GM12878 (cell line): Measurements from ENCODE around the gene TACR1. TPM values are rescaled to one million over a fixed set of nuclear protein-coding genes. Genes with fewer than 3 reads are reported as not detected.

Source experiments
- ATAC-seq: fragments of 200-7000 bp; cut with Tn5 transposase; 3 replicates; pipeline ENCODE4 v1.9.1; 2020; ENCODE audit warnings: mild to moderate bottlenecking, moderate library complexity
- BruUV-seq: library from RNA; stranded (reverse); fragments of 400-500 nt; replicated peaks from 2 replicates; lab custom pipeline; 2021; lab: Mats Ljungman, UMichigan
- CTCF ChIA-PET: fragments of 300-600 bp; sonication (Branson Sonifier 250); formaldehyde crosslinking; extraction: SDS; loops from one replicate; lab custom pipeline; 2021; ENCODE audit warnings: inconsistent platforms; lab: Yijun Ruan, JAX
- POLR2A ChIA-PET: fragments of 350-600 bp; formaldehyde crosslinking; extraction: SDS; loops from one replicate; lab custom pipeline; 2021; ENCODE audit warnings: inconsistent platforms; lab: Charles Lee
- RAD21 ChIA-PET: fragments of 300-600 bp; sonication (Branson Sonifier 250); formaldehyde crosslinking; loops from one replicate; lab custom pipeline; 2023; ENCODE audit warnings: antibody characterized with exemption; ENCODE audit not compliant: unreplicated experiment; lab: Charles Lee
- SMC1A ChIA-PET: fragments of 300-600 bp; sonication (Branson Sonifier 250); formaldehyde crosslinking; loops from one replicate; lab custom pipeline; 2023; ENCODE audit not compliant: unreplicated experiment, uncharacterized antibody; lab: Charles Lee
- DNase-seq: peaks from one replicate; pipeline ENCODE4 v3.0.0-alpha.2; 2011; ENCODE audit warnings: low read depth, low spot score
- FAIRE-seq: peaks from 3 replicates; lab custom pipeline; 2011; peaks lifted over from hg19 to GRCh38; lab: Jason Lieb, UNC
- H2AFZ ChIP-seq: 2 replicates; pipeline ENCODE4 v1.6.0; 2011; ENCODE audit warnings: low read depth, low read length, control low read depth; ENCODE audit not compliant: control insufficient read depth
- H3K27ac ChIP-seq: 2 replicates; pipeline ENCODE4 v1.5.1; 2011; ENCODE audit warnings: control low read depth; ENCODE audit not compliant: control insufficient read depth, insufficient read depth
- H3K27me3 ChIP-seq, 2 experiments: replicated peaks in 1 of 2; 2 replicates each; pipeline versions ENCODE4 v1.6.0 to v1.6.1; 2011; ENCODE audit warnings: low read length in 1 of 2; ENCODE audit not compliant: control insufficient read depth in 2 of 2, insufficient read depth in 2 of 2
- H3K36me3 ChIP-seq, 2 experiments: 2 replicates each; pipeline ENCODE4 v1.5.1; 2011; ENCODE audit warnings: low read length in 1 of 2; ENCODE audit not compliant: control insufficient read depth in 2 of 2, insufficient read depth in 2 of 2
- H3K4me1 ChIP-seq: 2 replicates; pipeline ENCODE4 v1.6.1; 2011; ENCODE audit warnings: mild to moderate bottlenecking, low read length, moderate library complexity, mixed read lengths; ENCODE audit not compliant: control insufficient read depth, insufficient read depth
- H3K4me2 ChIP-seq: 2 replicates; pipeline ENCODE4 v1.6.0; 2011; ENCODE audit warnings: control low read depth; ENCODE audit not compliant: control insufficient read depth, insufficient read depth
- H3K4me3 ChIP-seq: fragments of 200-600 bp; sonication (generic); 2 replicates; pipeline ENCODE4 v1.5.1; 2016
- H3K79me2 ChIP-seq: 2 replicates; pipeline ENCODE4 v1.6.0; 2011; ENCODE audit warnings: low read length; ENCODE audit not compliant: control insufficient read depth, insufficient read depth
- H3K9ac ChIP-seq: 2 replicates; pipeline ENCODE4 v1.8.0; 2011; ENCODE audit warnings: low read length, control low read depth, mixed read lengths; ENCODE audit not compliant: control insufficient read depth, insufficient read depth
- H3K9me3 ChIP-seq: replicated peaks from 3 replicates; pipeline ENCODE4 v1.5.1; 2011; ENCODE audit warnings: mild to moderate bottlenecking, low read length; ENCODE audit not compliant: control insufficient read depth, insufficient read depth
- H4K20me1 ChIP-seq: 2 replicates; pipeline ENCODE4 v1.6.0; 2011; ENCODE audit not compliant: control insufficient read depth, insufficient read depth
- BRCA1 ChIP-seq: IDR thresholded peaks from 2 replicates; pipeline ENCODE4 v1.6.1; 2011; ENCODE audit warnings: low read depth, low read length, improper control_type of control experiment
- CHD4 ChIP-seq: fragments of 200-600 bp; sonication (generic); IDR thresholded peaks from 2 replicates; pipeline ENCODE4 v1.6.1; 2016; ENCODE audit warnings: mild to moderate bottlenecking
- GABPA ChIP-seq: IDR thresholded peaks from 2 replicates; pipeline ENCODE4 v1.6.1; 2014; ENCODE audit warnings: antibody characterized with exemption, low read depth, mild to moderate bottlenecking, inconsistent platforms
- HSF1 ChIP-seq: fragments of 150-350 bp; IDR thresholded peaks from 2 replicates; pipeline ENCODE4 v1.6.1; 2014; ENCODE audit warnings: mild to moderate bottlenecking, low read depth, low read length
- IRF3 ChIP-seq: fragments of 450-650 bp; IDR thresholded peaks from 2 replicates; pipeline ENCODE4 v1.6.1; 2014; ENCODE audit warnings: mild to moderate bottlenecking
- JUNB ChIP-seq: IDR thresholded peaks from 2 replicates; pipeline ENCODE4 v1.6.1; 2016; ENCODE audit warnings: antibody characterized with exemption, mild to moderate bottlenecking
- NR2C2 ChIP-seq: IDR thresholded peaks from 2 replicates; pipeline ENCODE4 v1.6.1; 2011; ENCODE audit warnings: borderline replicate concordance, low read depth; ENCODE audit not compliant: control insufficient read depth, insufficient read length
- POLR2A ChIP-seq: IDR thresholded peaks from 2 replicates; pipeline ENCODE4 v1.6.1; 2011; ENCODE audit warnings: low read depth, mild to moderate bottlenecking, low read length
- TAF1 ChIP-seq: IDR thresholded peaks from 2 replicates; pipeline ENCODE4 v1.6.1; 2011; ENCODE audit warnings: mild to moderate bottlenecking, low read depth, low read length, borderline replicate concordance
- ZNF24 ChIP-seq: fragments of 450-650 bp; IDR thresholded peaks from 2 replicates; pipeline ENCODE4 v1.6.1; 2017; ENCODE audit warnings: antibody characterized with exemption, mild to moderate bottlenecking
- WGBS: methylation state at CpG from one replicate; pipeline ENCODE4 v1.1.6; 2016; ENCODE audit warnings: low lambda C conversion rate; ENCODE audit not compliant: insufficient replicate concordance, insufficient coverage; ENCODE audit errors: missing lambda C conversion rate; 5-methylcytosine and 5-hydroxymethylcytosine counted together
- in situ Hi-C: fragments of 300-500 bp; cut with MboI; formaldehyde crosslinking; loops from 9 replicates; pipeline ENCODE4 v1.14.3; 2018; ENCODE audit warnings: mixed read lengths
- intact Hi-C: fragments of 100-400 bp; cut with micrococcal nuclease; formaldehyde crosslinking; loops from one replicate; pipeline ENCODE4 v1.14.2; 2022; ENCODE audit not compliant: unreplicated experiment
- polyA plus RNA-seq, 11 experiments: library from polyadenylated mRNA; depleted of rRNA in 4 of 11; unstranded in 6 of 11; stranded (reverse) in 5 of 11; fragments of >200 nt; fragmentation: Nextera tagmentation in 4 of 11; fragmentation: Illumina TruSeq in 1 of 11; extraction: Ambion mirVana in 4 of 11; extraction: Trizol in 1 of 11; gene quantifications; 1 replicate in 1 of 11; 2 replicates in 10 of 11; pipeline versions ENCODE4 v1.2.1 to v1.2.3, GENCODE V29; 2011 to 2016; ENCODE audit warnings: inconsistent platforms in 2 of 11, missing spikeins in 2 of 11, low read depth in 1 of 11
- total RNA-seq, 4 experiments: library from RNA; depleted of rRNA in 3 of 4; stranded (reverse); fragments of >200 nt in 3 of 4; fragmentation: Illumina TruSeq in 1 of 4; extraction: Trizol in 1 of 4; gene quantifications; 2 replicates each; pipeline versions ENCODE4 v1.2.1 to v1.2.3, GENCODE V29; 2013 to 2021

TACR1 gene
- total and polyA plus RNA-seq, 10 of the 15 experiments (the other 5 are each of a cell fraction or from before 2014, with no cell fraction given), result 0.04 to 1.4 (median 0.15) TPM

GRCh38 chr2:75010571-75010970 is 188.7 kb downstream of the TACR1 start:
- no peak for FAIRE-seq
- no peak overlapping the region for H3K9ac ChIP-seq
- BruUV-seq, result no TSS peak
- 40% methylated on average over 1 of the region's 1 CpG for WGBS
- ChIA-PET RAD21 (no interaction called here), CTCF (interaction anchor here (0.6 to 1.4 kb wide), 2 partner anchors 19 to 137 kb away, joined by 3 read pairs; no protein-coding TSS in a partner anchor), POLR2A (no interaction called here), SMC1A (interaction anchor here (1.1 kb wide), 1 partner anchor 20 kb away, joined by 4 read pairs; no protein-coding TSS in a partner anchor)
- no peak for DNase-seq
- H3K4me2 ChIP-seq, result no peak overlapping the region
- no peaks in the 10 kb centered on the region for H4K20me1 ChIP-seq
- H2AFZ ChIP-seq, result no peak overlapping the region
- no peak overlapping the region for H3K4me3 ChIP-seq
- no peaks in the 10 kb centered on the region for H3K36me3 ChIP-seq
- ATAC-seq, result no peak
- no peaks in the 10 kb centered on the region for H3K9me3 ChIP-seq
- intact Hi-C loops, result no loop called here
- no peak overlapping the region for H3K27ac ChIP-seq
- TF ChIP-seq CHD4 (no peak), JUNB (no peak), IRF3 (no peak), BRCA1 (no peak), HSF1 (no peak), NR2C2 (no peak), GABPA (no peak), ZNF24 (no peak), POLR2A (no peak), TAF1 (no peak)
- no peaks in the 10 kb centered on the region for H3K27me3 ChIP-seq
- H3K4me1 ChIP-seq, result no peaks in the 10 kb centered on the region
- no peaks in the 10 kb centered on the region for H3K79me2 ChIP-seq
- in situ Hi-C loops, result no loop called here
